Fibroblast of pulmonary artery (primary cell): ENCODE data around the gene LPIN1.
"Not testable (repeated sequence)": the region's sequence is repeated elsewhere in the genome, so short reads cannot be mapped to it uniquely, and the experiment has no call there.

Experiments used
- DNase-seq: peaks from one replicate; pipeline ENCODE4 v3.0.0-alpha.2; 2010; ENCODE audit warnings: low read depth
- H3K4me3 ChIP-seq: replicated peaks from 2 replicates; pipeline ENCODE4 v1.5.1; 2011; ENCODE audit warnings: low read depth, mild to moderate bottlenecking, control low read depth, low read length, moderate library complexity
- TF ChIP-seq, protein P1 (sequence below): IDR thresholded peaks from 2 replicates; pipeline ENCODE4 v1.5.1; 2011; ENCODE audit warnings: mild to moderate bottlenecking, control low read depth, low read length, inconsistent platforms; ENCODE audit errors: missing control alignments

LPIN1 gene

DNA sequence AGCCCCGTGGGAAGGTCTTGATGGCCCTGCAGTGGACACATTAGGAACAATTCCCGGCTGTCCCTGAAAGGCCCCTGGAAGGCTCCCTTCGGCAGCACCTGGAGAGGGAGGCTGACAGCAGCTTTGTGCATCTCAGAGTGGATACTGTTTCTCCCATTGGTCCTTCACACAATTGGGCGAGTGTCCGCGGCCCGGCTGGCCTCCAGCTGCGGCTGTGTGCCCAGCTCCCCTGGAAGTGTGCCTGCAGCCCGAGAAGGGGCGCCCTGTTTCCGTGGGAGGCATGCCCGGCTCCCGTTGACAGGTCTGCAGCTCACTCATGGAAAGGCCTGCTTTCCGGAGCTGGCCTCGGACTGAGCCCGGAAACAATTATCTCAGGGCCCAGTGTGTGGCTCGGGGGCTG is 103.7 kb downstream of the LPIN1 start:
- TF ChIP-seq, protein P1, sequence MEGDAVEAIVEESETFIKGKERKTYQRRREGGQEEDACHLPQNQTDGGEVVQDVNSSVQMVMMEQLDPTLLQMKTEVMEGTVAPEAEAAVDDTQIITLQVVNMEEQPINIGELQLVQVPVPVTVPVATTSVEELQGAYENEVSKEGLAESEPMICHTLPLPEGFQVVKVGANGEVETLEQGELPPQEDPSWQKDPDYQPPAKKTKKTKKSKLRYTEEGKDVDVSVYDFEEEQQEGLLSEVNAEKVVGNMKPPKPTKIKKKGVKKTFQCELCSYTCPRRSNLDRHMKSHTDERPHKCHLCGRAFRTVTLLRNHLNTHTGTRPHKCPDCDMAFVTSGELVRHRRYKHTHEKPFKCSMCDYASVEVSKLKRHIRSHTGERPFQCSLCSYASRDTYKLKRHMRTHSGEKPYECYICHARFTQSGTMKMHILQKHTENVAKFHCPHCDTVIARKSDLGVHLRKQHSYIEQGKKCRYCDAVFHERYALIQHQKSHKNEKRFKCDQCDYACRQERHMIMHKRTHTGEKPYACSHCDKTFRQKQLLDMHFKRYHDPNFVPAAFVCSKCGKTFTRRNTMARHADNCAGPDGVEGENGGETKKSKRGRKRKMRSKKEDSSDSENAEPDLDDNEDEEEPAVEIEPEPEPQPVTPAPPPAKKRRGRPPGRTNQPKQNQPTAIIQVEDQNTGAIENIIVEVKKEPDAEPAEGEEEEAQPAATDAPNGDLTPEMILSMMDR: no peak
- DNase-seq: no peak
- no peak overlapping the region for H3K4me3 ChIP-seq

DNA sequence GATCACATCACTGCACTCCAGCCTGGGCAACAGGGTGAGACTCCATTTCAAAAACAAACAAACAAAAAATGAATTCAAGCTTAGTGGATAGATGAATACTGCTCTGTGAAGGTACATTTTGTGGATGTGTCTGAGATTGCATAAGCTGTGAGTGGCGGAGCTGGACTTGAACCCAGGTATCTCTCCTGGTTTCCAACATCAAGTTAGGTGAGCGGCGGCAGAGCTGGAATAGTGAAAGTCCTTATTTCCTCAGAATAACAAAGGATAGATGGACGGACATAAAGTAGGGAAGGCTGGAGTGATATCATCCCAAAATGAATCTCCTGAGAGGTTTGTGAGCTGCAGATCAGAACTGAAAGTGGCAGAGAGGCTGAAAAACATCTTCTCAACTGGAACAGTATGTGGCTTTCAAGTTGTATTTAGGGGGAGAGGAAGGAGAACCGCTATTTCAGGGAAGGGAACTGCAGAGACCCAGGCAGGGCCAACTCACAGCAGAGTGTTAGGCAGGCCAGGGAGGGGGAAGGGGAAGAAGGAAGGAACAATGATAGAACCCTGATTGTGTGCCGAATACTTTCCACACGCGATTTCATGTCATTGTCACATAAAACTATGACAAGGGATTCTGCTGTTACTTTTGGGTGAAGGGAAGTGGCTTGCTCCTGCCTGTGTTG is 106.2 kb downstream of the LPIN1 start:
- TF ChIP-seq, protein P1: no peak
- H3K4me3 ChIP-seq: no peak overlapping the region

DNA sequence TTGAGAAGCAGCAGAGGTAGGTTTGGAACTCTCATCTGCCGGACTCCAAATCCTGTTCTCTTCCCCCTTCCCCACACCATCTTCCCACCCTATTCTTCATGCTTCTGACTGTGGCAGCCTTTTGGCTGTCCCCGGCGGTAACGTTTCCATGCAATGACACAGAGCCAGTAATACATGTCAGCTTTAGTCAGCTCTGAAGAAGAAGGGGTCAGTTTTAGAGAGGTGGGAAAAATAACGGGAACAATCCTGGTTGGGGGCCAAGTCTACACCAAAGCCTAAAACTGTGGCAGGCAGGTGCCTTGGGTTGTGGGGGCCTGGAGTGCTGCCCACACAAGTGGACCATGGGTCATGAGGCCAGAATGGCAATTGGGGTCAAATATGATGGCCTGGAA is 106.8 kb downstream of the LPIN1 start:
- no peak for DNase-seq
- TF ChIP-seq, protein P1: no peak
- H3K4me3 ChIP-seq: no peak overlapping the region

More for the DNA sequence above, 106.2 kb downstream of the LPIN1 start:
- DNase-seq: no peak

DNA sequence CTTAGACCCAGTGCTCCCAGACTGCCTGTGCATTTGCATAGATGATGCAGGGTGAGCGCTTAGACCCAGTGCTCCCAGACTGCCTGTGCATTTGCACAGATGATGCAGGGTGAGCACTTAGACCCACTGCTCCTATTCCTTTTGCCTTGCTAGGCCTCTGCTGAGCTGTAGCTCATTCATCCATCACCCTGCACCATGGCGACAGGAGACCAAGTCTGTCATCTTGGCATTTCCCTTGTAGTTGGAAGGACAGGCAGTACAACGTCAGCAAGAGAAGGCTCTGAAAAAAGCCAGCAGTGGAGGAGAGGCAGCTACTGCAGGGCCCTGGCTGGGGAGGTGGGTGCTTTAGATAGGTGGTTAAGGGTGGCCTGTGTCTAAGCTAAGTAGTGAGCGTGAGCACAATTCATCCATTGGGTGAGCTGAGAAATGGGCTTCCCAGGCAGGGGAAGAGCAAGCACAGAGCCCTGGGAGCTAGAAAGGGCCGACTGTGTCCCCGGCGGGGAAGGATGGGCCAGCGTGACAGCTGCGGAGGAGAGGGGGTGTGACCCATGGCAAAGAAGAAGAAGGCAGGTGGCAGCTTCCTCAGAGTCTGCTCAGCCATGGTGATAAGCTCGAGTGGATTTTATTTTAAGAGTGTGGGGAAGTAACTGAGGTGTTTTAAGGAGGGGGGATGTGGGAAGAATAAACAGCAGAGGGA is 108.8 kb downstream of the LPIN1 start:
- no peak overlapping the region for H3K4me3 ChIP-seq
- TF ChIP-seq, protein P1: no peak
- DNase-seq: no peak

DNA sequence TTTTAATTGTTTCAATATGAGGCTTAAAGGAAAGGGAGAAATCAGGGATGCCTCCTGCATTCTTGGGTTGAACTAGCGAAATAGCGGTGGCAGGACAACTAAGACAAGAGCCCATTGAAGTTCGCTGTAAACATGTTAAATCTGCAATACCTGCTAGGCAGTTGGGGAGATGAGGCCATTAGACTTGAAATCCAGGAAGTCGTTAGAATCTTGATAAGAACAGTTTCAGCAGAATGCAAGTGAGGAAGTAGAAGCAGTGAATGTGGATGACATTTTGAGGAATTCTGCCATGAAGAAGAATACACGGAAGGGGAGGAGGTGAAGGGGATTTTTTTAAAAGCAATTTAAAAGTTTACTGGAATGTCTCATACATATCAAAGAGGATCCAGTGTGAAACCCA is 109.7 kb downstream of the LPIN1 start:
- no peak for DNase-seq
- TF ChIP-seq, protein P1: no peak

DNA sequence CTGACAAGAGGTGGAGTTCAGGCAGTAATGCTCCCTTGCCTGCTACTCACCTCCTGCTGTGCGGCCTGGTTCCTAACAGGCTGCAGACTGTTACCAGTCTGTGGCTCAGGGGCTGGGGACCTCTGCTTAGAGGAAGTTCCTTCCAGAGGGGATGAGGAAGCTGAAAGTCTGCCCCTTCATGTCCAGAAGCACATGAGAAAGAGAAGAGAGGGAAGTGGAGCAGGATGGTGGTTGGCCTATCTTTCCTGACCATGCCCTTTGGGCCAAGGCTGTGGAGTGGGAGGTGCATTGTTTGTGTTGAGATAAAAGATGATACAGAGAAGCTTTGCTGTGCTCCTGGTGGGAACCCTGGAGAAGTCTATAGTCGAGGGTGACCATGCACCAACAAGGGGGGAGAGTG is 112.5 kb downstream of the LPIN1 start:
- TF ChIP-seq, protein P1: no peak
- no peak for DNase-seq
- no peak overlapping the region for H3K4me3 ChIP-seq

More for the DNA sequence above, 109.7 kb downstream of the LPIN1 start:
- H3K4me3 ChIP-seq: no peak overlapping the region

DNA sequence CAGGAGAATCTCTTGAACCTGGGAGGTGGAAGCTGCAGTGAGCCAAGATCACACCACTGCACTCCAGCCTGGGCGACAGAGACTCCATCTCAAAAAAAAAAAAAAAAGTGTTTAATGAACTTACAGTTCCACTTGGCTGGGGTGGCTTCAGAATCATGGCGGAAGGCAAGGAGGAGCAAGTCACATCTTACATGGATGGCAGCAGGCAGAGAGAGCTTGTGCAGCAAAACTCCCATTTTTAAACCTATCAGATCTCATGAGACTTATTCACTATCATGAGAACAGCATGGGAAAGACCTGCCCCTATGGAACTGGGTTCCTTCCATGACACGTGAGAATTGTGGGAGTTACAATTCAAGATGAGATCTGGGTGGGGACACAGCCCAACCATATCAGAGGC is 113.5 kb downstream of the LPIN1 start:
- H3K4me3 ChIP-seq, DNase-seq: not testable (repeated sequence)
